H1 (cell line): Measurements from ENCODE around the gene ACAP1. TPM values are rescaled to one million over a fixed set of nuclear protein-coding genes. Genes with fewer than 3 reads are reported as not detected.

Source experiments
- CTCF ChIA-PET: fragments of 300-600 bp; sonication (Branson Sonifier 250); formaldehyde crosslinking; loops from one replicate; lab custom pipeline; 2021; ENCODE audit not compliant: partially characterized antibody; lab: Charles Lee
- POLR2A ChIA-PET: fragments of 300-600 bp; sonication (Branson Sonifier 250); formaldehyde crosslinking; loops from one replicate; lab custom pipeline; 2021; ENCODE audit warnings: inconsistent platforms; ENCODE audit not compliant: partially characterized antibody; lab: Charles Lee
- DNase-seq, 2 experiments: peaks; one replicate each; pipeline versions ENCODE4 v3.0.0 to v3.0.0-alpha.2; 2010 to 2022; ENCODE audit warnings: low spot score in 2 of 2, low read depth in 1 of 2, mixed read lengths in 1 of 2
- FAIRE-seq: peaks from 2 replicates; lab custom pipeline; 2011; peaks lifted over from hg19 to GRCh38; lab: Jason Lieb, UNC
- H2AFZ ChIP-seq: 2 replicates; pipeline ENCODE4 v1.8.1; 2012; ENCODE audit warnings: low read length, inconsistent platforms
- H2AK5ac ChIP-seq: 2 replicates; pipeline ENCODE4 v1.6.1; 2013; ENCODE audit warnings: low read depth, low read length
- H2BK120ac ChIP-seq: replicated peaks from 2 replicates; pipeline ENCODE3; 2013; ENCODE audit warnings: low read depth, low read length, inconsistent platforms
- H2BK12ac ChIP-seq: 2 replicates; pipeline ENCODE4 v1.6.1; 2013; ENCODE audit warnings: low read depth, low read length
- H2BK15ac ChIP-seq: 2 replicates; pipeline ENCODE4 v1.6.1; 2013; ENCODE audit warnings: low read length
- H2BK20ac ChIP-seq: 2 replicates; pipeline ENCODE4 v1.6.1; 2013; ENCODE audit warnings: low read length
- H2BK5ac ChIP-seq: 2 replicates; pipeline ENCODE4 v1.6.1; 2013; ENCODE audit warnings: low read depth, low read length
- H3K14ac ChIP-seq: 2 replicates; pipeline ENCODE4 v1.6.1; 2013; ENCODE audit warnings: inconsistent platforms; ENCODE audit not compliant: insufficient read length
- H3K18ac ChIP-seq: 2 replicates; pipeline ENCODE4 v1.6.1; 2013; ENCODE audit warnings: low read length; ENCODE audit errors: extremely low read depth
- H3K23ac ChIP-seq: 2 replicates; pipeline ENCODE4 v1.6.1; 2013; ENCODE audit warnings: inconsistent platforms; ENCODE audit not compliant: insufficient read length
- H3K23me2 ChIP-seq: 2 replicates; pipeline ENCODE4 v1.6.1; 2013; ENCODE audit warnings: low read depth, low read length
- H3K27ac ChIP-seq: 2 replicates; pipeline ENCODE4 v1.6.1; 2011; ENCODE audit warnings: low read depth, low read length, inconsistent platforms
- H3K27me3 ChIP-seq, 4 experiments: replicated peaks in 1 of 4; 1 replicate in 1 of 4; 2 replicates in 3 of 4; pipeline versions ENCODE4 v1.6.1 to v1.8.1; 2011 to 2013; ENCODE audit warnings: low read length in 3 of 4, mild to moderate bottlenecking in 3 of 4, inconsistent platforms in 2 of 4, mixed read lengths in 2 of 4, moderate library complexity in 1 of 4; ENCODE audit not compliant: control insufficient read depth in 3 of 4, insufficient read depth in 3 of 4; ENCODE audit errors: extremely low read depth in 1 of 4
- H3K36me3 ChIP-seq, 4 experiments: 2 replicates each; pipeline versions ENCODE4 v1.6.1 to v1.8.1; 2011 to 2013; ENCODE audit warnings: mild to moderate bottlenecking in 4 of 4, low read length in 3 of 4, moderate library complexity in 2 of 4, control low read depth in 1 of 4, inconsistent platforms in 1 of 4; ENCODE audit not compliant: insufficient read depth in 4 of 4, control insufficient read depth in 2 of 4
- H3K4ac ChIP-seq: replicated peaks from 2 replicates; pipeline ENCODE3; 2013; ENCODE audit warnings: low read length, low read depth, mixed read lengths, inconsistent platforms; ENCODE audit not compliant: insufficient read length
- H3K4me1 ChIP-seq, 4 experiments: replicated peaks in 1 of 4; 1 replicate in 1 of 4; 2 replicates in 3 of 4; pipeline versions ENCODE4 v1.6.1 to v1.8.1; 2011 to 2013; ENCODE audit warnings: low read length in 3 of 4, inconsistent platforms in 2 of 4, mixed read lengths in 1 of 4; ENCODE audit not compliant: insufficient read depth in 4 of 4, control insufficient read depth in 3 of 4
- H3K4me2 ChIP-seq, 2 experiments: 2 replicates each; pipeline versions ENCODE4 v1.6.1 to v1.8.1; 2011 to 2013; ENCODE audit warnings: low read depth in 2 of 2, low read length in 2 of 2, control low read depth in 1 of 2, inconsistent platforms in 1 of 2, mild to moderate bottlenecking in 1 of 2; ENCODE audit not compliant: insufficient read depth in 1 of 2
- H3K4me3 ChIP-seq, 4 experiments: fragments of 200-600, 300-600 bp in 1 of 4; sonication (generic), shearing (Covaris generic), sonication (Bioruptor Twin) in 1 of 4; 2 replicates each; pipeline versions ENCODE4 v1.5.1 to v1.8.1; 2011 to 2016; ENCODE audit warnings: low read length in 4 of 4, low read depth in 3 of 4, control low read depth in 2 of 4, inconsistent platforms in 2 of 4, mild to moderate bottlenecking in 2 of 4, mixed read lengths in 1 of 4, moderate library complexity in 1 of 4; ENCODE audit not compliant: insufficient read depth in 2 of 4; ENCODE audit errors: extremely low read depth in 1 of 4
- H3K56ac ChIP-seq: replicated peaks from 2 replicates; pipeline ENCODE3; 2013; ENCODE audit warnings: low read depth, mild to moderate bottlenecking, mixed read lengths, low read length, inconsistent platforms; ENCODE audit not compliant: insufficient read length
- H3K79me1 ChIP-seq: 2 replicates; pipeline ENCODE4 v1.6.1; 2013; ENCODE audit warnings: low read depth, low read length, control low read depth
- H3K79me2 ChIP-seq, 2 experiments: 2 replicates each; pipeline versions ENCODE4 v1.6.1 to v1.8.1; 2012 to 2013; ENCODE audit warnings: low read length in 2 of 2, mild to moderate bottlenecking in 2 of 2, inconsistent platforms in 1 of 2; ENCODE audit not compliant: insufficient read depth in 2 of 2, control insufficient read depth in 1 of 2
- H3K9ac ChIP-seq, 4 experiments: replicated peaks in 1 of 4; 1 replicate in 1 of 4; 2 replicates in 3 of 4; pipeline versions ENCODE4 v1.6.1 to v1.8.1; 2011 to 2013; ENCODE audit warnings: low read depth in 3 of 4, low read length in 3 of 4, control low read depth in 2 of 4, mild to moderate bottlenecking in 2 of 4, moderate library complexity in 2 of 4, inconsistent platforms in 1 of 4; ENCODE audit errors: extremely low read depth in 1 of 4
- H3K9me3 ChIP-seq, 2 experiments: 2 replicates each; pipeline versions ENCODE4 v1.6.1 to v1.8.1; 2012 to 2013; ENCODE audit warnings: mild to moderate bottlenecking in 2 of 2, moderate library complexity in 2 of 2, control low read depth in 1 of 2, inconsistent platforms in 1 of 2, low read depth in 1 of 2, low read length in 1 of 2, mixed read lengths in 1 of 2; ENCODE audit not compliant: insufficient read depth in 2 of 2
- H4K20me1 ChIP-seq, 2 experiments: replicated peaks in 1 of 2; 2 replicates each; pipeline versions ENCODE3 to v1.8.1; 2011 to 2013; ENCODE audit warnings: inconsistent platforms in 2 of 2, low read length in 2 of 2, mild to moderate bottlenecking in 1 of 2; ENCODE audit not compliant: insufficient read depth in 2 of 2, control insufficient read depth in 1 of 2
- H4K5ac ChIP-seq: 2 replicates; pipeline ENCODE4 v1.6.1; 2013; ENCODE audit warnings: low read length, low read depth, mixed read lengths, inconsistent platforms; ENCODE audit not compliant: insufficient read length
- H4K8ac ChIP-seq: 2 replicates; pipeline ENCODE4 v1.8.0; 2013; ENCODE audit warnings: mild to moderate bottlenecking, moderate library complexity, low read length, inconsistent platforms; ENCODE audit not compliant: insufficient read depth; ENCODE audit errors: extremely low read depth
- H4K91ac ChIP-seq: replicated peaks from 2 replicates; pipeline ENCODE3; 2013; ENCODE audit warnings: low read length, mixed read lengths, inconsistent platforms; ENCODE audit not compliant: insufficient read length
- ASH2L ChIP-seq: fragments of 200-600, 300-600 bp; sonication (generic); IDR thresholded peaks from one replicate; pipeline ENCODE4 v1.7.1; 2017; ENCODE audit warnings: low read length
- EP300 ChIP-seq, 2 experiments: IDR thresholded peaks; 1 replicate in 1 of 2; 2 replicates in 1 of 2; pipeline ENCODE4 v1.6.1; 2011 to 2012; ENCODE audit warnings: low read depth in 2 of 2, low read length in 2 of 2, mild to moderate bottlenecking in 2 of 2, borderline replicate concordance in 1 of 2, inconsistent platforms in 1 of 2, moderate library complexity in 1 of 2
- EZH2 ChIP-seq: fragments of 200-600 bp; sonication (generic); IDR thresholded peaks from 2 replicates; pipeline ENCODE4 v1.7.1; 2012; ENCODE audit warnings: low read depth, mild to moderate bottlenecking, moderate library complexity, low read length, inconsistent platforms; ENCODE audit not compliant: severe bottlenecking
- HDAC2 ChIP-seq, 2 experiments: fragments of 300-600 bp in 1 of 2; sonication (generic) in 1 of 2; IDR thresholded peaks; 2 replicates each; pipeline ENCODE4 v1.6.1; 2011 to 2012; ENCODE audit warnings: low read depth in 2 of 2, low read length in 2 of 2, mild to moderate bottlenecking in 2 of 2, moderate library complexity in 2 of 2, borderline replicate concordance in 1 of 2, inconsistent platforms in 1 of 2
- NRF1 ChIP-seq: IDR thresholded peaks from 2 replicates; pipeline ENCODE4 v1.6.1; 2011; ENCODE audit warnings: mild to moderate bottlenecking, low read depth, low read length, improper control_type of control experiment
- RAD21 ChIP-seq, 2 experiments: IDR thresholded peaks in 1 of 2; conservative IDR thresholded peaks in 1 of 2; 2 replicates each; pipeline ENCODE4 v1.6.1; 2011; ENCODE audit warnings: low read depth in 2 of 2, low read length in 2 of 2, improper control_type of control experiment in 1 of 2, inconsistent platforms in 1 of 2, mild to moderate bottlenecking in 1 of 2, moderate library complexity in 1 of 2
- RFX5 ChIP-seq: IDR thresholded peaks from 2 replicates; pipeline ENCODE4 v1.6.1; 2011; ENCODE audit warnings: low read depth, low read length, improper control_type of control experiment, borderline replicate concordance
- SIN3A ChIP-seq, 2 experiments: IDR thresholded peaks in 1 of 2; conservative IDR thresholded peaks in 1 of 2; 2 replicates each; pipeline ENCODE4 v1.6.1; 2011 to 2012; ENCODE audit warnings: low read length in 2 of 2, improper control_type of control experiment in 1 of 2, low read depth in 1 of 2, mild to moderate bottlenecking in 1 of 2
- SP2 ChIP-seq: IDR thresholded peaks from 2 replicates; pipeline ENCODE4 v1.6.1; 2012; ENCODE audit warnings: mild to moderate bottlenecking, low read length, inconsistent platforms
- WGBS, 2 experiments: shearing (Covaris generic) in 1 of 2; methylation state at CpG; one replicate each; pipeline versions ENCODE4 v1.1.6 to v1.1.7; 2013 to 2015; ENCODE audit warnings: low lambda C conversion rate in 2 of 2, mixed read lengths in 2 of 2, inconsistent platforms in 1 of 2, low coverage in 1 of 2, missing lambda C conversion rate in 1 of 2; ENCODE audit not compliant: insufficient replicate concordance in 2 of 2, insufficient coverage in 1 of 2, insufficient read length in 1 of 2; ENCODE audit errors: extremely low coverage in 1 of 2, missing lambda C conversion rate in 1 of 2; 5-methylcytosine and 5-hydroxymethylcytosine counted together
- polyA plus RNA-seq, 7 experiments: library from polyadenylated mRNA; depleted of rRNA in 3 of 7; stranded (reverse) in 5 of 7; unstranded in 2 of 7; fragments of >200 nt in 5 of 7; fragments of 200-250 nt in 2 of 7; gene quantifications; 1 replicate in 5 of 7; 2 replicates in 1 of 7; 4 replicates in 1 of 7; pipeline versions ENCODE4 v1.2.1 to v1.2.3, GENCODE V29; 2011 to 2013; ENCODE audit warnings: missing spikeins in 2 of 7, mixed read lengths in 2 of 7
- total RNA-seq: library from RNA; stranded (reverse); fragmentation: NEBNext Ultra II Directional; extraction: Animal tissue kit (Norgen Biotek cat#: 25700); gene quantifications from 2 replicates; pipeline ENCODE4 v1.2.1, GENCODE V29; 2021
- TF ChIP-seq, protein P1 (sequence below): IDR thresholded peaks from 2 replicates; pipeline ENCODE4 v1.6.1; 2012; ENCODE audit warnings: low read length, inconsistent platforms

ACAP1 gene
- total and polyA plus RNA-seq, 2 of the 8 experiments (the other 6 are each of a cell fraction or from before 2014, with no cell fraction given): 11.9 to 45.1 TPM

DNA sequence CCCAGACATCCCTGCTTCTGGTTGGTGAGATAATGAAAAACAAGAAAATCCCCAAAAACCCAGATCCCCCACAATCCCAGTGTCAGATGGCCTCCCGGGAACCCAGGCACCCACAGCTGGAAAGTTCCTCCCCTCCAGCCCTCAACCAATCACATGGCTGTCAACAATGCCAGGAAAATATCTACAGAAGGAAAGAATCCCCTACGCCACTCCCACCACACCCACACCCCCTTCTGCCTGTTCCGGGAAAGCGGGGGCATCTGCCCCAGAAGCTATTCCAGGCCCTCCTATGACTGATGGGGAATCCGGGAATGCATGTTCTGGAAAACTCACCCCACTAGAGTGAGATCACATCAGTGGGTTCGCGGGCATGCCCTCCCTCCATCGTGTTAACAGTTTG lies 20.4 kb downstream of the ACAP1 start:
- POLR2A ChIA-PET: interaction anchor here (0.7 to 2.2 kb wide), 8 partner anchors 11 to 128 kb away, joined by 3 to 8 read pairs (median 4); partner anchors contain the start of genes ACAP1, FGF11, POLR2A and SLC35G6
- Histone ChIP-seq H3K23me2 (peaks cover 2% of the 10 kb centered on the region; the same call in 1 of the 2 replicates), H2BK20ac (no peak overlapping the region), H3K9ac (no peak overlapping the region), H3K36me3 (no peaks in the 10 kb centered on the region), H3K23ac (no peak overlapping the region), H2AFZ (no peak overlapping the region), H3K4me3 (peak overlapping the region in 1 of 4 experiments; percentile 45; a peak in 2 of 8 replicates), H2AK5ac (no peak overlapping the region), H3K4ac (no peak overlapping the region), H3K4me1 (peaks cover 0 to 8% (median 2%) of the 10 kb centered on the region in 4 experiments; a peak in 5 of 7 replicates), H4K91ac (no peak overlapping the region), H3K56ac (no peak overlapping the region), H2BK15ac (peak overlapping the region; percentile 81; the same call in 1 of the 2 replicates), H2BK5ac (no peak overlapping the region), H3K79me2 (no peaks in the 10 kb centered on the region), H4K5ac (no peak overlapping the region), H4K8ac (no peak overlapping the region; the same call in 1 of the 2 replicates), H4K20me1 (no peaks in the 10 kb centered on the region), H3K18ac (0 out of 2 replicates have a peak overlapping the region, but pooled peaks have one; percentile 32), H2BK120ac (no peak overlapping the region), H3K9me3 (no peaks in the 10 kb centered on the region), H3K27ac (no peak overlapping the region), H3K14ac (no peak overlapping the region), H3K4me2 (peak overlapping the region in 1 of 2 experiments; percentile 3; a peak in 1 of 4 replicates), H3K79me1 (no peaks in the 10 kb centered on the region), H2BK12ac (no peak overlapping the region), H3K27me3 (no peaks in the 10 kb centered on the region)
- WGBS, 2 experiments: 81% methylated on average over 8 of the region's 8 CpGs; no CpG with 5 or more reads in 1 of the 2 experiments
- DNase-seq: no peak
- FAIRE-seq: no peak
- CTCF ChIA-PET: interaction anchor here (0.6 to 6.5 kb wide), 29 partner anchors 11 to 216 kb away, joined by 3 to 56 read pairs (median 7); partner anchors contain the start of genes ACAP1, CHRNB1, NEURL4 and PLSCR3
- TF ChIP-seq RAD21 (IDR thresholded peaks at IDR 0.05 in 1 of 2, conservative IDR thresholded peaks at IDR 0.05 in 1 of 2; ENCODE audit: low read depth in 2 of 2, low read length in 2 of 2): no peak
- no peak for TF ChIP-seq EZH2
- TF ChIP-seq, protein P1, sequence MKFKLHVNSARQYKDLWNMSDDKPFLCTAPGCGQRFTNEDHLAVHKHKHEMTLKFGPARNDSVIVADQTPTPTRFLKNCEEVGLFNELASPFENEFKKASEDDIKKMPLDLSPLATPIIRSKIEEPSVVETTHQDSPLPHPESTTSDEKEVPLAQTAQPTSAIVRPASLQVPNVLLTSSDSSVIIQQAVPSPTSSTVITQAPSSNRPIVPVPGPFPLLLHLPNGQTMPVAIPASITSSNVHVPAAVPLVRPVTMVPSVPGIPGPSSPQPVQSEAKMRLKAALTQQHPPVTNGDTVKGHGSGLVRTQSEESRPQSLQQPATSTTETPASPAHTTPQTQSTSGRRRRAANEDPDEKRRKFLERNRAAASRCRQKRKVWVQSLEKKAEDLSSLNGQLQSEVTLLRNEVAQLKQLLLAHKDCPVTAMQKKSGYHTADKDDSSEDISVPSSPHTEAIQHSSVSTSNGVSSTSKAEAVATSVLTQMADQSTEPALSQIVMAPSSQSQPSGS: no peak
- TF ChIP-seq SIN3A (conservative IDR thresholded peaks at IDR 0.05 in 1 of 2, IDR thresholded peaks at IDR 0.05 in 1 of 2; ENCODE audit: low read depth in 1 of 2, low read length in 2 of 2): no peak
- TF ChIP-seq SP2: no peak
- TF ChIP-seq NRF1: no peak
- no peak for TF ChIP-seq RFX5
- no peak for TF ChIP-seq EP300 (IDR thresholded peaks at IDR 0.05; ENCODE audit: borderline replicate concordance in 1 of 2, low read depth in 2 of 2, low read length in 2 of 2)
- TF ChIP-seq HDAC2 (IDR thresholded peaks at IDR 0.05; ENCODE audit: borderline replicate concordance in 1 of 2, low read depth in 2 of 2, low read length in 2 of 2): no peak
- TF ChIP-seq ASH2L: no peak
